LNCaP clone FGC (cell line): ENCODE data around the gene ACACA.

Source experiments
- DNase-seq: peaks from one replicate; pipeline ENCODE4 v3.0.0-alpha.2; 2011; ENCODE audit warnings: low read depth
- H3K4me3 ChIP-seq: 2 replicates; pipeline ENCODE4 v1.5.1; 2011; ENCODE audit warnings: mild to moderate bottlenecking, low read depth, low read length, control low read depth
- TF ChIP-seq, protein P1 (sequence below): IDR thresholded peaks from 2 replicates; pipeline ENCODE4 v1.5.1; 2012; ENCODE audit warnings: mild to moderate bottlenecking; ENCODE audit not compliant: control insufficient read depth, insufficient read depth; ENCODE audit errors: extremely low read depth

The ACACA gene

DNA sequence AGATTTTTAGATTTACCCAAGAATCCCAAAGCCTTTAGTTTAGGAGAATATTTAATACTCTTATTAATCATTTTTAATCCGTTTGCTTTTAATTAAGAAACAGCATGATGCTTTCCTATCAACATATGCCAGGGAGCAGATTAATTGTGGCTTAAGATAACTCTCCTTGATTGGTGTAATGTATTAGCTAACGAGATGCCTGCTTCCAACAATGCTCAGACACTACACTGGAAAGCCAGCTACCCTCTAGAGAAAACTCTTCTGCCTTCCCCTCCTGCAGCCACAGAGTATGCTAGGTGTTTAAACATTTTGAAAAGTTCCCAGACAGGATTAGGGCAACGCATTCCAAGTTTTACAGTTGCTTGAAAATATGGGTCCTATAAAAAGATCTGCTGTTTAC is 315.7 kb downstream of the ACACA start:
- H3K4me3 ChIP-seq: no peak overlapping the region
- TF ChIP-seq, protein P1, sequence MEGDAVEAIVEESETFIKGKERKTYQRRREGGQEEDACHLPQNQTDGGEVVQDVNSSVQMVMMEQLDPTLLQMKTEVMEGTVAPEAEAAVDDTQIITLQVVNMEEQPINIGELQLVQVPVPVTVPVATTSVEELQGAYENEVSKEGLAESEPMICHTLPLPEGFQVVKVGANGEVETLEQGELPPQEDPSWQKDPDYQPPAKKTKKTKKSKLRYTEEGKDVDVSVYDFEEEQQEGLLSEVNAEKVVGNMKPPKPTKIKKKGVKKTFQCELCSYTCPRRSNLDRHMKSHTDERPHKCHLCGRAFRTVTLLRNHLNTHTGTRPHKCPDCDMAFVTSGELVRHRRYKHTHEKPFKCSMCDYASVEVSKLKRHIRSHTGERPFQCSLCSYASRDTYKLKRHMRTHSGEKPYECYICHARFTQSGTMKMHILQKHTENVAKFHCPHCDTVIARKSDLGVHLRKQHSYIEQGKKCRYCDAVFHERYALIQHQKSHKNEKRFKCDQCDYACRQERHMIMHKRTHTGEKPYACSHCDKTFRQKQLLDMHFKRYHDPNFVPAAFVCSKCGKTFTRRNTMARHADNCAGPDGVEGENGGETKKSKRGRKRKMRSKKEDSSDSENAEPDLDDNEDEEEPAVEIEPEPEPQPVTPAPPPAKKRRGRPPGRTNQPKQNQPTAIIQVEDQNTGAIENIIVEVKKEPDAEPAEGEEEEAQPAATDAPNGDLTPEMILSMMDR: no peak
- DNase-seq: peak; percentile 35

DNA sequence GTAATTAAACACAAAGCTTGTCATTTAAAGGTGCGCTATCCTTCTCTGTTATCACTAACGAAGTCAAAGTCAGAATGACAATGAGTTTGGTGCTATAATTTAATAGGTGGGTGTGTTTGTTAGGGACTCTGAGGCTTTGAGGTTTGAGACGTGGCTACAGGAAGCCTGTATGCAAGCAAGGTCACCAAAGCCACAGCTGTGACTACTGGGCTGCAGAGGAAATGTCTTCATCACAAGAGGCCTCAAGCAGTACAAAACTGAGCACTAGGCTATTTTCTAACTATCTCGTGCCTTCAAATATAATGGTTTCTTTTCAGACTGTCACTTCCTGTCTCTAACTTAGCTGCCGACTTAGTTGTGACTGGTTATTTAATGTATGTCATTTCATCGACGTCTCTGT is 316.7 kb downstream of the ACACA start:
- TF ChIP-seq, protein P1: no peak
- no peak for DNase-seq
- no peak overlapping the region for H3K4me3 ChIP-seq

DNA sequence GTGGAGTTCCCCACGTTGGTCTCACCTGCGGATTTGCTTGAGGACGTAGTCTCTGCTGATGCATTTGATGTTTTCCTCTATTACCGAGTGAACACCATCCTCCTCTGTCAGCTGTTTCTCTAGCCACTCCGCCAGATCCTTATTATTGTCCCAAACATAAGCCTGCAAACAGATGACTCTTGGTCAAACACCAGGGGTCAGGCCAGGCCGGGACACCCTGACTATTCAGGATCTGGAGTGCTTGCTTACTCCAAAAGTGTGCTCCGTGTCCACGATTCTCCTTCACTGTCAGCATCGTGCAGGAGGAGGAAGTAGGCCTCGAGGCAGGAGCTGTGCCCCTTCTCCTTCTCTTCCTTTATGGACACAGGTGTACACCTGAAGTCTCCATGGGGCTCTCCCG is 317.7 kb downstream of the ACACA start:
- TF ChIP-seq, protein P1: peak; percentile 44
- DNase-seq: peak; percentile 63
- H3K4me3 ChIP-seq: no peak overlapping the region

DNA sequence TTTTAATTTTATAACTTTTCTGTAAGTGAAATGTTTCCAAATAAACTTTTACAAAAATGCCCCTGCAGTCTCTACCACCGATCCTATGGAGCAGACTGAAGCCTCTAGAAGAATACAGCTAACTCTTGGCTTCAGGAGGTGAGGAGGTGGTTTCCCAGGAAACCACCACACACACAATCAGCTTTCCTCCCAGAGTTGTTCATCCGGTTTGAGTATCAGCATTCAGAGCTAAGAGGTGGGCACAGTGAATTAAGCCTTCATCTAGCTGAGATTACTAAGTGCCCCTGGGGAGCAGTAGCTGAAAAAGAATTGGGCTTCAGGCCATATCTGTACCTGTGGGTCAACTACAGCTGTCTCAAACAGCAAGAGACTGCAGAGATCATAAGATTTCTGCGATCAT is 318.2 kb downstream of the ACACA start:
- no peak overlapping the region for H3K4me3 ChIP-seq
- TF ChIP-seq, protein P1: no peak
- DNase-seq: peak; percentile 55

DNA sequence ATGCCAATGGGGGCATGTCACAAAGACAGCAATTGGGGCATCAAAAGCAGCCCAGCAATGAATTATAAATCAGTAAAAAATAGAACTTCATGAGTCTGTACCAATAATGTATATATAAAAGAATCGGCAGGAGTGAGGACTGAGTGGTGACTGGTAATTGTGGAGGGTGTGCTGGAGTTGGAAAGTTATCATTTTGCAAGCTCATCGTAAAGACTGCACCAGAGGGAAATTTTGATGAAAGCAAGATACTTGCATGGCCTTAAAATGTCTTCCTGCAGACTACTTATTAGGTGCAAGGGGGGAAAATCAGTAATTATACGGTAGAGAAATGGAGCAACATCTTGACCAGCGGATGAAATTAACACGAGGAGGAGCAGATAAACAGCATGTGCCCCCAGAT is 319.0 kb downstream of the ACACA start:
- H3K4me3 ChIP-seq: no peak overlapping the region
- DNase-seq: no peak
- TF ChIP-seq, protein P1: no peak

DNA sequence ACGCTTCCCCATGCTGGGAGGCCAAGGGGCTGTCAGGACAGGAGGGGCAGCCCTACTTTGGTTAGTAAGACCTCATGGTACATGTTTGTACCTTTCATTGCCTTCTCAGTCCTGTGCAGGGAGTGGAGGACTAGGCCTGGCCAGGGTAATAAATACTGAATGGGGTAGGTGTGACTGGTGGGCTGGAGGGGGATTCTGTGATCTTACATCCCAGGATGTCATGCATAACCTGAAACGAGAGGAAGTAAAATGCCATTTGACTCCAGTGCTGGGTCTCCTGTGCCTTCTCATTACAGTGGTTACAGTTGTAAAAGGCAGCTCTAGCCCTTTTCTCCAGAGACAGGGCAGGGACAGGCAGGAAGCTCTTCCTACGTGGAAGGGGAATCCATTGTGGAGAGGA is 319.7 kb downstream of the ACACA start:
- H3K4me3 ChIP-seq: no peak overlapping the region
- DNase-seq: no peak
- TF ChIP-seq, protein P1: no peak

DNA sequence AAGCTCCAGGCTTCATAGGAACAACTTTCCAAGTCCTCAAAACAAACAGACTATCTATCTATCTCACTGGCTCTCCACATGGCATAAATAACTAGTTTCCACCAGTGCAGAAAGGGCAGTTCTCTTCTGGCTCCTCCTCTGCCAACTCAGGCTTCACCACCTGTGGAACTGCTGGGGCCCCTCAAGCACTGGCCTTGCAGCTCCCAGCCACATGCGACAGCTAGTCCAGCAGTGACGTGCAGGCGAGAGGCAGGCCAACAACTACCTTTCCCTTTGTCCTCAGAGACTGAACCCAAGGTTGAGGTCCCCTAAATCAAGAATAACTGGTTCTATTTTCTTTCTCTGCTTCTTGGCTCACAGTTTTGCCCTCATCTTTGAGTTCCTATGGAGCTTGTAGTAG is 320.3 kb downstream of the ACACA start:
- DNase-seq: no peak
- H3K4me3 ChIP-seq: no peak overlapping the region
- TF ChIP-seq, protein P1: no peak
